AG04449 (cell line): ENCODE data around the gene TRIM56.
"Not testable (repeated sequence)": the region's sequence is repeated elsewhere in the genome, so short reads cannot be mapped to it uniquely, and the experiment has no call there.

Experiments used
- CTCF ChIA-PET: fragments of 350-600 bp; formaldehyde crosslinking; extraction: SDS; loops from one replicate; lab custom pipeline; 2021; ENCODE audit warnings: antibody characterized with exemption; lab: Yijun Ruan, JAX
- POLR2A ChIA-PET: fragments of 400-600, 350-600 bp; formaldehyde crosslinking; extraction: SDS; loops from one replicate; lab custom pipeline; 2020; ENCODE audit warnings: antibody characterized with exemption, inconsistent platforms; lab: Yijun Ruan, JAX
- DNase-seq: peaks from one replicate; pipeline ENCODE4 v3.0.0-alpha.2; 2010; ENCODE audit warnings: low read depth, low spot score
- H3K4me3 ChIP-seq: 2 replicates; pipeline ENCODE4 v1.5.1; 2011; ENCODE audit warnings: low read depth, mild to moderate bottlenecking, control low read depth, low read length
- CTCF ChIP-seq: IDR thresholded peaks from one replicate; pipeline ENCODE4 v1.5.1; 2011; ENCODE audit warnings: mild to moderate bottlenecking, moderate library complexity, low read length, control low read depth, inconsistent platforms; ENCODE audit not compliant: insufficient read depth; ENCODE audit errors: missing control alignments

Gene TRIM56

GRCh38 chr7:101088858-101089529 is 3.7 kb downstream of the TRIM56 start:
- CTCF ChIA-PET, result interaction anchor here (1.1 kb wide), 1 partner anchor 47 kb away, joined by 3 read pairs; no protein-coding TSS in a partner anchor
- no peak for TF ChIP-seq CTCF

GRCh38 chr7:101089876-101090275 is 4.6 kb downstream of the TRIM56 start:
- ChIA-PET CTCF (interaction anchor here (1.1 to 1.7 kb wide), 2 partner anchors 12 to 47 kb away, joined by 3 to 5 read pairs; no protein-coding TSS in a partner anchor), POLR2A (interaction anchor here (0.7 to 1.2 kb wide), 2 partner anchors 37 to 216 kb away, joined by 3 to 4 read pairs; partner anchors contain the start of gene SERPINE1)
- H3K4me3 ChIP-seq, result no peak overlapping the region
- no peak for DNase-seq
- TF ChIP-seq CTCF, result no peak

More at GRCh38 chr7:101088858-101089529, 3.7 kb downstream of the TRIM56 start:
- H3K4me3 ChIP-seq, result no peak overlapping the region
- no peak for DNase-seq
- POLR2A ChIA-PET, result no interaction called here

GRCh38 chr7:101092266-101092905 is 7.1 kb downstream of the TRIM56 start:
- H3K4me3 ChIP-seq, CTCF ChIA-PET, POLR2A ChIA-PET, DNase-seq: not testable (repeated sequence)

- DNase-seq, result peak; percentile 80
- ChIA-PET POLR2A (interaction anchor here (0.8 to 3.8 kb wide), 5 partner anchors 24 to 43 kb away, joined by 3 to 42 read pairs (median 6); partner anchors contain the start of gene SERPINE1), CTCF (interaction anchor here (0.8 to 4.3 kb wide), 7 partner anchors 9 to 50 kb away, joined by 3 to 49 read pairs (median 5); partner anchors contain the start of gene TRIM56)
- H3K4me3 ChIP-seq, result no peak overlapping the region
- no peak for TF ChIP-seq CTCF
Observed at GRCh38 chr7:101093906-101094305, 8.6 kb downstream of the TRIM56 start.

- POLR2A ChIA-PET, result interaction anchor here (0.7 to 3.8 kb wide), 10 partner anchors 23 to 100 kb away, joined by 3 to 42 read pairs (median 4); partner anchors contain the start of gene SERPINE1
- no peak overlapping the region for H3K4me3 ChIP-seq
- no peak for TF ChIP-seq CTCF
- CTCF ChIA-PET, result interaction anchor here (0.6 to 7.1 kb wide), 21 partner anchors 10 to 188 kb away, joined by 3 to 55 read pairs (median 7); partner anchors contain the start of genes SERPINE1 and TRIM56
- no peak for DNase-seq
Observed at GRCh38 chr7:101094376-101094775, 9.1 kb downstream of the TRIM56 start.

- H3K4me3 ChIP-seq, result no peak overlapping the region
- CTCF ChIA-PET, result interaction anchor here (0.6 to 7.1 kb wide), 23 partner anchors 10 to 188 kb away, joined by 3 to 55 read pairs (median 7); partner anchors contain the start of genes SERPINE1 and TRIM56
- no peak for DNase-seq
- peak; percentile 71 for TF ChIP-seq CTCF
- POLR2A ChIA-PET, result interaction anchor here (0.6 to 3.8 kb wide), 11 partner anchors 17 to 99 kb away, joined by 3 to 42 read pairs (median 4); partner anchors contain the start of gene SERPINE1
Observed at GRCh38 chr7:101094791-101095375, 9.6 kb downstream of the TRIM56 start.
